Activated CD4-positive, alpha-beta T cell treated with anti-CD3 and anti-CD28 coated beads, Interleukin-2, amount 50 U/mL, for 24 hours (primary cell): ENCODE results near the gene HEATR3.

Experiments
- DNase-seq, 2 donors: peaks; one replicate each; pipeline ENCODE4 v3.0.0-alpha.2; 2020; ENCODE audit warnings: low read depth in 1 of 2, low spot score in 1 of 2

Gene HEATR3

GRCh38 chr16:50050802-50051201 is 15.0 kb upstream of the HEATR3 start:
- DNase-seq = no peak

- DNase-seq = no peak
Measured at GRCh38 chr16:50056226-50056625, 9.5 kb upstream of the HEATR3 start.

- DNase-seq = no peak
Measured at GRCh38 chr16:50058091-50058771, 7.5 kb upstream of the HEATR3 start.

- no peak for DNase-seq
Measured at GRCh38 chr16:50059111-50059510, 6.7 kb upstream of the HEATR3 start.

GRCh38 chr16:50059669-50060068 is 6.1 kb upstream of the HEATR3 start:
- no peak for DNase-seq

- DNase-seq = no peak
Measured at GRCh38 chr16:50061326-50061725, 4.4 kb upstream of the HEATR3 start.

- DNase-seq = no peak
Measured at GRCh38 chr16:50065241-50065623, 538 bp upstream of the HEATR3 start.

- DNase-seq = no peak
Measured at GRCh38 chr16:50066482-50067289, 916 bp downstream of the HEATR3 start.

GRCh38 chr16:50067290-50067853 is 1.6 kb downstream of the HEATR3 start:
- DNase-seq = no peak

GRCh38 chr16:50068550-50068949 is 2.8 kb downstream of the HEATR3 start:
- DNase-seq = no peak

- DNase-seq = no peak
Measured at GRCh38 chr16:50069060-50069459, 3.3 kb downstream of the HEATR3 start.

GRCh38 chr16:50071075-50071671 is 5.4 kb downstream of the HEATR3 start:
- DNase-seq = no peak

- DNase-seq = no peak
Measured at GRCh38 chr16:50072730-50073129, 7.0 kb downstream of the HEATR3 start.

- no peak for DNase-seq
Measured at GRCh38 chr16:50079397-50080140, 13.8 kb downstream of the HEATR3 start.

- DNase-seq = no peak
Measured at GRCh38 chr16:50081428-50082018, 15.8 kb downstream of the HEATR3 start.

GRCh38 chr16:50083996-50084395 is 18.2 kb downstream of the HEATR3 start:
- DNase-seq = no peak

- DNase-seq = no peak
Measured at GRCh38 chr16:50086176-50086575, 20.4 kb downstream of the HEATR3 start.

GRCh38 chr16:50088302-50088701 is 22.5 kb downstream of the HEATR3 start:
- no peak for DNase-seq

- DNase-seq = no peak
Measured at GRCh38 chr16:50092891-50093290, 27.1 kb downstream of the HEATR3 start.

GRCh38 chr16:50093607-50094539 is 28.1 kb downstream of the HEATR3 start:
- DNase-seq = no peak
